NCI-H446 treated with DMSO at 0.1 percent for 48 hours (cell line): ENCODE measurements around the gene RECQL5.
"Not testable (repeated sequence)": the region's sequence is repeated elsewhere in the genome, so short reads cannot be mapped to it uniquely, and the experiment has no call there.

Experiments
- DNase-seq: peaks from one replicate; lab custom pipeline; 2025; lab: John Stamatoyannopoulos, UW

The RECQL5 gene

GRCh38 chr17:75647921-75648320 is 19.0 kb downstream of the RECQL5 start:
- DNase-seq = no peak

GRCh38 chr17:75647061-75647460 is 19.9 kb downstream of the RECQL5 start:
- no peak for DNase-seq

GRCh38 chr17:75646638-75646992 is 20.3 kb downstream of the RECQL5 start:
- no peak for DNase-seq

GRCh38 chr17:75645889-75646637 is 20.9 kb downstream of the RECQL5 start:
- no peak for DNase-seq

GRCh38 chr17:75645501-75645888 is 21.5 kb downstream of the RECQL5 start:
- no peak for DNase-seq

- DNase-seq = no peak
Measured at GRCh38 chr17:75643643-75644017, 23.3 kb downstream of the RECQL5 start.

GRCh38 chr17:75642784-75643642 is 23.9 kb downstream of the RECQL5 start:
- DNase-seq = no peak

- DNase-seq = no peak
Measured at GRCh38 chr17:75642182-75642783, 24.7 kb downstream of the RECQL5 start.

- no peak for DNase-seq
Measured at GRCh38 chr17:75641343-75641742, 25.6 kb downstream of the RECQL5 start.

- no peak for DNase-seq
Measured at GRCh38 chr17:75640556-75641119, 26.3 kb downstream of the RECQL5 start.

- no peak for DNase-seq
Measured at GRCh38 chr17:75639771-75640555, 27.0 kb downstream of the RECQL5 start.

GRCh38 chr17:75639327-75639726 is 27.6 kb downstream of the RECQL5 start:
- DNase-seq = no peak

- DNase-seq = no peak
Measured at GRCh38 chr17:75638893-75639292, 28.1 kb downstream of the RECQL5 start.

GRCh38 chr17:75638039-75638438 is 28.9 kb downstream of the RECQL5 start:
- DNase-seq = not testable (repeated sequence)

GRCh38 chr17:75637551-75637950 is 29.4 kb downstream of the RECQL5 start:
- DNase-seq = no peak

GRCh38 chr17:75637143-75637538 is 29.8 kb downstream of the RECQL5 start:
- DNase-seq = no peak

GRCh38 chr17:75636381-75637142 is 30.4 kb downstream of the RECQL5 start:
- no peak for DNase-seq

- no peak for DNase-seq
Measured at GRCh38 chr17:75635610-75636202, 31.2 kb downstream of the RECQL5 start.

GRCh38 chr17:75634754-75635609 is 32.0 kb downstream of the RECQL5 start:
- DNase-seq = no peak

- DNase-seq = no peak
Measured at GRCh38 chr17:75634376-75634740, 32.6 kb downstream of the RECQL5 start.
